SK-N-SH (cell line): ENCODE results near the gene OLFML2A. TPM values are rescaled to one million over a fixed set of nuclear protein-coding genes. Genes with fewer than 3 reads are reported as not detected.
A peak's percentile ranks its signal among the peaks of the same experiment; 100 is the strongest.

Source experiments
- CTCF ChIA-PET: fragments of 300-600, 350-600 bp; formaldehyde crosslinking; extraction: SDS; loops from one replicate; lab custom pipeline; 2021; lab: Yijun Ruan, JAX
- POLR2A ChIA-PET: fragments of 350-600 bp; sonication (Branson Sonifier 250); formaldehyde crosslinking; extraction: SDS; loops from one replicate; lab custom pipeline; 2020; ENCODE audit warnings: antibody characterized with exemption, inconsistent platforms; lab: Yijun Ruan, JAX
- DNase-seq: peaks from one replicate; pipeline ENCODE4 v3.0.0; 2012
- H2AFZ ChIP-seq: fragments of 200-600 bp; sonication (generic); 2 replicates; pipeline ENCODE4 v1.8.1; 2016; ENCODE audit warnings: antibody characterized with exemption, mild to moderate bottlenecking, low read depth
- H3F3A ChIP-seq: fragments of 200-600 bp; sonication (generic); replicated peaks from 2 replicates; pipeline ENCODE3; 2016; ENCODE audit warnings: antibody characterized with exemption, mild to moderate bottlenecking; ENCODE audit not compliant: insufficient read depth
- H3K27ac ChIP-seq, 2 experiments: fragments of 200-500 bp in 1 of 2; fragments of 200-600 bp in 1 of 2; sonication (Bioruptor generic) in 1 of 2; sonication (generic), shearing (Covaris generic) in 1 of 2; 2 replicates each; pipeline versions ENCODE4 v1.5.1 to v1.6.1; 2014 to 2016; ENCODE audit warnings: low read depth in 2 of 2, inconsistent platforms in 1 of 2, low read length in 1 of 2, mild to moderate bottlenecking in 1 of 2, mixed read lengths in 1 of 2
- H3K27me3 ChIP-seq: fragments of 200-600 bp; sonication (generic), shearing (Covaris generic); 2 replicates; pipeline ENCODE4 v1.6.1; 2016; ENCODE audit warnings: mixed run types; ENCODE audit not compliant: insufficient read depth
- H3K36me3 ChIP-seq, 2 experiments: fragments of 200-500 bp in 1 of 2; fragments of 200-600 bp in 1 of 2; sonication (Bioruptor generic) in 1 of 2; sonication (generic) in 1 of 2; replicated peaks in 1 of 2; 2 replicates each; pipeline versions ENCODE3 to v1.5.1; 2014 to 2016; ENCODE audit warnings: low read length in 1 of 2, mild to moderate bottlenecking in 1 of 2; ENCODE audit not compliant: insufficient read depth in 2 of 2, control insufficient read depth in 1 of 2
- H3K4me1 ChIP-seq, 2 experiments: fragments of 200-500 bp in 1 of 2; fragments of 200-600 bp in 1 of 2; sonication (Bioruptor generic) in 1 of 2; sonication (generic), shearing (Covaris generic) in 1 of 2; 2 replicates each; pipeline versions ENCODE4 v1.5.1 to v1.6.1; 2014 to 2016; ENCODE audit warnings: low read depth in 1 of 2, low read length in 1 of 2, mixed run types in 1 of 2; ENCODE audit not compliant: insufficient read depth in 2 of 2, control insufficient read depth in 1 of 2
- H3K4me2 ChIP-seq: fragments of 200-600 bp; sonication (generic), shearing (Covaris generic); 2 replicates; pipeline ENCODE4 v1.6.1; 2017; ENCODE audit warnings: mixed run types
- H3K4me3 ChIP-seq, 2 experiments: fragments of 200-500 bp in 1 of 2; fragments of 200-600 bp in 1 of 2; sonication (Bioruptor generic) in 1 of 2; sonication (generic), shearing (Covaris generic) in 1 of 2; 2 replicates each; pipeline versions ENCODE4 v1.5.1 to v1.8.1; 2014 to 2016; ENCODE audit warnings: low read depth in 2 of 2, inconsistent platforms in 1 of 2, low read length in 1 of 2, mild to moderate bottlenecking in 1 of 2, mixed read lengths in 1 of 2, moderate library complexity in 1 of 2
- H3K79me2 ChIP-seq: fragments of 200-600 bp; sonication (generic); 2 replicates; pipeline ENCODE4 v1.8.1; 2017; ENCODE audit warnings: mild to moderate bottlenecking; ENCODE audit not compliant: insufficient read depth
- H3K9ac ChIP-seq: fragments of 200-600 bp; sonication (generic); 2 replicates; pipeline ENCODE4 v1.6.1; 2017; ENCODE audit warnings: mixed run types
- H3K9me2 ChIP-seq: fragments of 200-600 bp; sonication (generic); 2 replicates; pipeline ENCODE4 v1.6.1; 2017; ENCODE audit warnings: mixed run types
- H3K9me3 ChIP-seq: fragments of 200-600 bp; sonication (generic); 2 replicates; pipeline ENCODE4 v1.6.1; 2017; ENCODE audit warnings: mixed run types, mild to moderate bottlenecking, moderate library complexity
- H4K20me1 ChIP-seq: fragments of 200-600 bp; sonication (generic); 2 replicates; pipeline ENCODE4 v1.6.1; 2017; ENCODE audit warnings: mild to moderate bottlenecking, mixed run types; ENCODE audit not compliant: insufficient read depth
- CHD2 ChIP-seq: fragments of 150-350 bp; IDR thresholded peaks from 2 replicates; pipeline ENCODE4 v1.6.1; 2018; ENCODE audit warnings: low read length; ENCODE audit not compliant: partially characterized antibody
- EP300 ChIP-seq, 2 experiments: IDR thresholded peaks; 2 replicates each; pipeline versions ENCODE4 v1.4.0 to v1.6.1; 2012; ENCODE audit warnings: borderline replicate concordance in 1 of 2, low read depth in 1 of 2, low read length in 1 of 2
- FOSL2 ChIP-seq: IDR thresholded peaks from 2 replicates; pipeline ENCODE4 v1.4.0; 2012; ENCODE audit warnings: low read depth, mild to moderate bottlenecking, moderate library complexity, borderline replicate concordance
- FOXJ3 ChIP-seq: sonication (generic); formaldehyde crosslinking; IDR thresholded peaks from 2 replicates; pipeline ENCODE4 v1.5.1; 2020; ENCODE audit warnings: mild to moderate bottlenecking, missing genetic modification reagents
- FOXM1 ChIP-seq: IDR thresholded peaks from 2 replicates; pipeline ENCODE4 v1.4.0; 2012; ENCODE audit warnings: low read depth, mild to moderate bottlenecking
- GABPA ChIP-seq: IDR thresholded peaks from 2 replicates; pipeline ENCODE4 v1.4.0; 2012; ENCODE audit warnings: low read depth, mild to moderate bottlenecking
- JUND ChIP-seq: IDR thresholded peaks from 2 replicates; pipeline ENCODE4 v1.4.0; 2012
- NRF1 ChIP-seq: IDR thresholded peaks from 2 replicates; pipeline ENCODE4 v1.6.1; 2012; ENCODE audit warnings: low read depth, mild to moderate bottlenecking, low read length
- POLR2AphosphoS5 ChIP-seq: IDR thresholded peaks from 2 replicates; pipeline ENCODE4 v1.6.1; 2012; ENCODE audit warnings: low read depth, low read length
- RAD21 ChIP-seq: IDR thresholded peaks from 2 replicates; pipeline ENCODE4 v1.6.1; 2012; ENCODE audit warnings: mild to moderate bottlenecking, low read length
- TAF1 ChIP-seq: IDR thresholded peaks from 2 replicates; pipeline ENCODE4 v1.6.1; 2012; ENCODE audit warnings: low read depth, mild to moderate bottlenecking, low read length, moderate library complexity, borderline replicate concordance
- TCF12 ChIP-seq: IDR thresholded peaks from 2 replicates; pipeline ENCODE4 v1.4.0; 2012
- WGBS: methylation state at CpG from one replicate; pipeline ENCODE4 v1.1.6; 2017; ENCODE audit warnings: low lambda C conversion rate; 5-methylcytosine and 5-hydroxymethylcytosine counted together
- polyA plus RNA-seq, 3 experiments: library from polyadenylated mRNA; depleted of rRNA; stranded (reverse); fragments of >200 nt; gene quantifications; 2 replicates each; pipeline ENCODE4 v1.2.3, GENCODE V29; 2012
- TF ChIP-seq, protein P1 (sequence below): IDR thresholded peaks from 2 replicates; pipeline ENCODE4 v1.4.0; 2012; ENCODE audit warnings: low read depth, borderline replicate concordance
- TF ChIP-seq, protein P2 (sequence below): IDR thresholded peaks from 2 replicates; pipeline ENCODE4; 2012

The OLFML2A gene
- polyA plus RNA-seq, 1 of the 3 experiments (the other 2 are of a cell fraction) = 7.7 TPM

DNA sequence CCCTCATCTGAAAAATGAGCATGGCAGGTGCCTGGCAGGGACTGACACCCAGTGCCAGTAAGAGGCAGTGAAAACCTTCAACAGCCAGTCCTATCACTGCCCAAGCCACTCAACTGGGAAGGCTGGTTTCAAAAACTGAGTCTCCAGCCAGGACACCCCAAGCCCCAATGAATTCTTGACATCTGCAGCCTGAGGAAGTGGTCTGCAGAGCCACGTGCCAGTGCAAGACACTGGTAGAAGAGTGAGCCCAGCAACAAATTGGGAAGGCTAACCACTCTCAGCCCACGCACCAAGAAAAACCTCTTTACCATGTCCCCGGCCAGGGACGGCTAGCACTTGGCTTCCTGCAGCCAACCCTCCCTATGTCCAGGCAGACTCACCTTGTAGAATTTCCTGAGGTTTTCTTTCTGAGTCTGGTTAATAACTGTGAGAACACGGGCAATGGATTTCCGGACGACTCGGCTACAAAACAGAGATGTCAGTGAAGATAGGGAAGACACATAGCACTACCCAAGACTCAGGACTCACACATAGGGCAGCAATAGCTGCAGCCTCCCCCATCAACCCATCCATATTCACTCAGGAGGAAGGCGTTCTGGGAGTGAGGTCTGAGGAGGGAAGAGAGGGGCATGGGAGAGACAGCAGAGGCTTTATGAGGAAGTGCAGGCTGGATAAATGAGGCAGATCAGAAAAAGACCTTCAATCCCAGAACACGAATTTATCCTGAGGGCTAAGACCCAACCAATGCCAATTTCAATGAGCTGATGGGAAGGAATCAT, 83.1 kb downstream of the OLFML2A start (continued):
- no peak for TF ChIP-seq JUND
- no peak for TF ChIP-seq FOSL2
- TF ChIP-seq GABPA = no peak
- no peak for TF ChIP-seq TCF12
- no peak for TF ChIP-seq FOXM1
- TF ChIP-seq TAF1 = no peak
- TF ChIP-seq POLR2AphosphoS5 = no peak
- TF ChIP-seq, protein P1, sequence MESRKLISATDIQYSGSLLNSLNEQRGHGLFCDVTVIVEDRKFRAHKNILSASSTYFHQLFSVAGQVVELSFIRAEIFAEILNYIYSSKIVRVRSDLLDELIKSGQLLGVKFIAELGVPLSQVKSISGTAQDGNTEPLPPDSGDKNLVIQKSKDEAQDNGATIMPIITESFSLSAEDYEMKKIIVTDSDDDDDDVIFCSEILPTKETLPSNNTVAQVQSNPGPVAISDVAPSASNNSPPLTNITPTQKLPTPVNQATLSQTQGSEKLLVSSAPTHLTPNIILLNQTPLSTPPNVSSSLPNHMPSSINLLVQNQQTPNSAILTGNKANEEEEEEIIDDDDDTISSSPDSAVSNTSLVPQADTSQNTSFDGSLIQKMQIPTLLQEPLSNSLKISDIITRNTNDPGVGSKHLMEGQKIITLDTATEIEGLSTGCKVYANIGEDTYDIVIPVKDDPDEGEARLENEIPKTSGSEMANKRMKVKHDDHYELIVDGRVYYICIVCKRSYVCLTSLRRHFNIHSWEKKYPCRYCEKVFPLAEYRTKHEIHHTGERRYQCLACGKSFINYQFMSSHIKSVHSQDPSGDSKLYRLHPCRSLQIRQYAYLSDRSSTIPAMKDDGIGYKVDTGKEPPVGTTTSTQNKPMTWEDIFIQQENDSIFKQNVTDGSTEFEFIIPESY = no peak

DNA sequence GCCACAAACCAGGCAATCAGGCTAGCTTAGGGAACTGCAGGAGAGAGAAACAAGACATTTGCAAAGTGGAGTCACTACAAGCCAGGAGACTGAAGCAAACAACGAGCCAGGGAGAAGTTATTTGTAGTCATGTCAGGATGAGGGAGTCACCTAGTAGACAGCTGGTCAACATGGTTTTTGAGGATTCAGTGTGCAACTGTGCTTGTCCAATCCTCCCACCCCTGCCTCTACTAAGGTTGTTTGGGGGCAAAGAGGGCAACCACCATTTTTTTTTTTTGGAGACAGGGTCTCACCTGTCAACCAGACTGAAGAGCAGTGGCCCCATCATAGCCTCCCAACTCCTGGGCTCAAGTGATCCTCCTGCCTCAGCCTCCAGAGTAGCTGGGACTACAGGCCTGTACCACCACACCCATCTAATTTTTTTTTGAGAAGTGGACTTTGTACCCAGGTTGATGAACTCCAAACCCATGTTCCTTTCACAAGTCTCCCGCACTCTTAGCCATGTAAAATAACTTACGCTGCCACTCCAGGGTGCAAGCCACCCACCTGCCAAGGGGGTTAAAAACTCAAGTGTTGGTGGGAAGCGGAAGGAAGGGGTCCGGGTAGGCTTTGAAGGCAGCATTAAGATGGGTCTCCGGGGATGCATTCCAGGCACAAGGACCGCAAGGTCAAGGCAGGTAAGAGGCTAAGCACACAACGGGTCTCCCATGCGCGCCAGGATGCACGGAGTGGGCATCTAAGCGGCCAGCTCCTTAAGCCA, 83.8 kb downstream of the OLFML2A start:
- Histone ChIP-seq H3K4me1 (peaks cover 13 to 27% of the 10 kb centered on the region in 2 experiments; a peak in 1 of 4 replicates), H3K9ac (peak overlapping the region; percentile 99), H3K36me3 (peaks cover 35 to 44% of the 10 kb centered on the region in 2 experiments), H2AFZ (no peak overlapping the region), H3K9me3 (no peaks in the 10 kb centered on the region), H3K27ac (peak overlapping the region; percentile 5 to 79; a peak in 2 of 4 replicates), H3K79me2 (peaks cover 34% of the 10 kb centered on the region), H3K9me2 (no peaks in the 10 kb centered on the region), H3K27me3 (no peaks in the 10 kb centered on the region), H3K4me2 (peak overlapping the region; percentile 90), H4K20me1 (peaks cover 56% of the 10 kb centered on the region), H3K4me3 (peak overlapping the region; percentile 83 to 98), H3F3A (peaks cover 42% of the 10 kb centered on the region)
- no peak for TF ChIP-seq FOXJ3 (CRISPR knock-in tag)
- TF ChIP-seq EP300 (IDR thresholded peaks at IDR 0.05; ENCODE audit: borderline replicate concordance in 1 of 2, low read depth in 1 of 2, low read length in 1 of 2) = no peak
- TF ChIP-seq RAD21 = no peak
- no peak for TF ChIP-seq NRF1
- no peak for TF ChIP-seq JUND
- no peak for TF ChIP-seq FOXM1
- TF ChIP-seq CHD2 = no peak
- TF ChIP-seq GABPA = no peak
- TF ChIP-seq, protein P2, sequence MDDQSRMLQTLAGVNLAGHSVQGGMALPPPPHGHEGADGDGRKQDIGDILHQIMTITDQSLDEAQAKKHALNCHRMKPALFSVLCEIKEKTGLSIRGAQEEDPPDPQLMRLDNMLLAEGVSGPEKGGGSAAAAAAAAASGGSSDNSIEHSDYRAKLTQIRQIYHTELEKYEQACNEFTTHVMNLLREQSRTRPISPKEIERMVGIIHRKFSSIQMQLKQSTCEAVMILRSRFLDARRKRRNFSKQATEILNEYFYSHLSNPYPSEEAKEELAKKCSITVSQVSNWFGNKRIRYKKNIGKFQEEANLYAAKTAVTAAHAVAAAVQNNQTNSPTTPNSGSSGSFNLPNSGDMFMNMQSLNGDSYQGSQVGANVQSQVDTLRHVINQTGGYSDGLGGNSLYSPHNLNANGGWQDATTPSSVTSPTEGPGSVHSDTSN = no peak
- 0% methylated on average over 10 of the region's 12 CpGs for WGBS
- CTCF ChIA-PET = interaction anchor here (5.3 to 33.6 kb wide), 2 partner anchors 8 to 85 kb away, joined by 55 to 1436 read pairs; partner anchors contain the start of genes NR6A1, OLFML2A and WDR38
- POLR2A ChIA-PET = interaction anchor here (0.5 to 2.0 kb wide), 9 partner anchors 8 to 380 kb away, joined by 3 to 12 read pairs (median 6); partner anchors contain the start of genes HSPA5, NR6A1 and WDR38
- no peak for DNase-seq
